GM18951 (cell line): ENCODE measurements around the gene RFK.

Experiments used
- POLR2A ChIP-seq: IDR thresholded peaks from 4 replicates; pipeline ENCODE4 v1.6.1; 2011; ENCODE audit warnings: mild to moderate bottlenecking; ENCODE audit not compliant: insufficient read length, insufficient read depth; ENCODE audit errors: extremely low read depth
- in situ Hi-C: fragments of 300-500 bp; cut with MboI; formaldehyde crosslinking; loops from one replicate; pipeline ENCODE4 v1.12.0; 2022; ENCODE audit warnings: low sequenced_read_pairs, mixed read lengths, inconsistent platforms; ENCODE audit not compliant: unreplicated experiment

Gene RFK

DNA sequence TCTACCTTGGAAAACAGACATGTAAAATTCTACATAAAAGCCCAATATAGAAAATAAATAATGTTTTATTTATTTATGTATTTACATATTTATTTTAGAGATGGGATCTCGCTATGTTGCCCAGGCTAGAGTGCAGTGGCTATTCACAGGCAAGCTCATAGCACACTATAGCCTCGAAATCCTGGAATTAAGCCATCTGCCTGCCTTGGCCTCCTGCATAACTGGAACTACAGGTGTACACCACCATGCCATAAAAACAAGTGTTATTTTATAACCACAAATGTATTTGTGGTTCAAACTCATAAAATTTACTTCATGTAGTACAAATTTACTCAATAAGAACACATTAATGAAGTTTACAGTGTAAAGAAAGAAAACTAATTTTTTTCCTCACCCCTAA lies 7.0 kb upstream of the RFK start:
- in situ Hi-C loops, result no loop called here
- no peak for TF ChIP-seq POLR2A

GRCh38 chr9:76400534-76401096 lies 6.4 kb upstream of the RFK start:
- no peak for TF ChIP-seq POLR2A
- in situ Hi-C loops, result no loop called here

- in situ Hi-C loops, result no loop called here
These were observed 5.6 kb upstream of the RFK start for GRCh38 chr9:76399856-76400255.

DNA sequence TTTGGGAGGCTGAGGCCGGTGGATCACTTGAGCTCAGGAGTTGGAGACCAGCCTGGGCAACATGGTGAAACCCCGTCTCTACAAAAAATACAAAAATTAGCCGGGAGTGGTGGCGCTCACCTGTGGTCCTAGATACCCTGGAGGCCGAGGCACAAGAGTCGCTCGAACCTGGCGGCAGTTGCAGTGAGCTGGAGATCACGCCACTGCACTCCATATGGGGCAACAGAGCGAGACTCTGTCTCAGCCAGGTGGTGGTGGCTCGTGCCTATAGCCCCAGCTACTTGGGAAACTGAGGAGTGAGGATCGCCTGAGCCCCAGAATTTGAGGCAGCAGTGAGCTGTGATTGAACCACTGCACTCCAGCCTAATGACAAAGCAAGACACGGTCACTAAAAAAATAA lies 2.4 kb upstream of the RFK start:
- TF ChIP-seq POLR2A, result no peak
- in situ Hi-C loops, result no loop called here

More at GRCh38 chr9:76399856-76400255, 5.6 kb upstream of the RFK start:
- no peak for TF ChIP-seq POLR2A

DNA sequence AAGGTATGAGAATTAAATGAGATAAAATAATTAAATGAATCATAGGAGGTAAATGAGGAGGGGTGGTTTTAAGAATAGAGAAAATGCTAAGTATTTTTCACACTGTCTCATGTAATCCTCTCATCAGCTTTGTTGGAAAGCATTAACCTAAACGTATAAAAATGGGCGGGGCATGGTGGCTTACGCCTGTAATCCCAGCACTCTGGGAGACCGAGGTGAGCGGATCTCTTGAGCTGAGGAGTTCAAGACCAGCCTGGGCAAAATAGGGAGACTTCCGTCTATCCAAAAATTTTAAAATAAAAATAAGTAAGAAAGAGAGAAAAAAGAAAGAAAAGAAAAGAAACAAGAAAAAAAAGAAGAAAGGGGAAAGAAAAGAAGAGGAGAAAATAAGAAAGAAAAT lies 1.9 kb upstream of the RFK start:
- TF ChIP-seq POLR2A, result no peak

GRCh38 chr9:76395381-76395780 lies 1.2 kb upstream of the RFK start:
- TF ChIP-seq POLR2A, result no peak
- in situ Hi-C loops, result no loop called here

More for the DNA sequence above, 1.9 kb upstream of the RFK start:
- in situ Hi-C loops, result no loop called here

- in situ Hi-C loops, result no loop called here
- TF ChIP-seq POLR2A, result no peak
These were observed 680 bp upstream of the RFK start for GRCh38 chr9:76394960-76395252.

- no peak for TF ChIP-seq POLR2A
- in situ Hi-C loops, result no loop called here
These were observed 3.6 kb downstream of the RFK start for GRCh38 chr9:76390656-76391055.

DNA sequence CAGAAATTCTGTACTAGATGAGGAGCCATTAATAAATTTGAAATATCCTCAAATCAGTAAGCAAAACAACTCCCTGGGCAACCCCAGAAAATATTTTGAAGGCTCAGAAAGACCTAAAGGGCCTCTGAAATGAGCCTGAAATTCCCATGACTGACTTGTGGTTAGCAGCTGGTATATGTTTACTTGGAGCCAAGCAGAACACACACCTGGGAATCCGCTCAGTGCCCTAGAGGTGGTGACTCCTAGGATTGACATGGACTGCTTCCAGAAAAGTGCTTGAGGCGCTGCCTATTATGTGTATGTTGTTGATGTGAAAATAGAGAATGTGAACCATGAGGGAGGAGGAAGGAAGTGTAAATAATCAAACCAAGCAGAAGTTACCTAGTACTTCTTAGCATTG lies 14.7 kb downstream of the RFK start:
- in situ Hi-C loops, result no loop called here
- no peak for TF ChIP-seq POLR2A

GRCh38 chr9:76378367-76379073 lies 15.7 kb downstream of the RFK start:
- in situ Hi-C loops, result no loop called here
- TF ChIP-seq POLR2A, result no peak

GRCh38 chr9:76377791-76378190 lies 16.4 kb downstream of the RFK start:
- no peak for TF ChIP-seq POLR2A
- in situ Hi-C loops, result no loop called here

DNA sequence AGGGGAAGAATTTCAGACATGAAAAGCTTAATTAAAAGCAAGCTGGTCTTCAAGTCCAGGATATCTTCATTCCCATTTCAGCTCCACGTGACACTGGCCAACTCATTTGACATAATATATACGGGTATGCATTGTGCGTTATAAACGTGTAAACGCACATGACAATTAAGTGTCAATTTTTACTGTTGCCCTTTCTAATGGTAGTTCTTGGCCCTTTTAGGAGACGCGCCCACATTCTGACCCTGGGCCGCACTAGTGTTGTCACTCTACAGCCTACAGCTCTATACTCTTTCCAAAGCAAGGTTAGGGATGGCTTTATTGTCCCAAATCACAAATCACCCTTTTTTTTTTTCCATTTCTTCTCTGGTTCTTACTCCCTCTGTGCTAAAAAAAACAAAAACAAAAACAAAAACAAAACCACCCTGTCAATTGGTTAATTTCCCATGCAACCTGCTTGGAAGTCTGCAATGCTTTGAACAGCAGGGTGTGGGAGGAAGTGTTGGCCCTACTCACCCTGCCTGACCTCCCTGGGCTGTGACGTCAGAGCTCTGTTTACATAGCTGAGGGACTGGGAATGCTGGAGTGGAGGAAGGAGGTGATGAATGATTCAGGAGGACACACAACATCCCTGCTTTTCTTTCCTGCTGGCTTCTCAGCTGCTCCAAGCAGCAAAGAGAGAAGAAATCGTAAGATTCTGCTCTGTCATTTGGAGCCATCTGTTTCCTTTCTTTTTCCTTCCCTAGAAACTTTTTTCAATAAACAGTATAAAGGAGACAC lies 19.3 kb downstream of the RFK start:
- TF ChIP-seq POLR2A, result no peak
- in situ Hi-C loops, result no loop called here

GRCh38 chr9:76373784-76374474 lies 20.3 kb downstream of the RFK start:
- TF ChIP-seq POLR2A, result no peak
- in situ Hi-C loops, result no loop called here

GRCh38 chr9:76373173-76373783 lies 20.9 kb downstream of the RFK start:
- in situ Hi-C loops, result no loop called here
- no peak for TF ChIP-seq POLR2A

- in situ Hi-C loops, result no loop called here
- no peak for TF ChIP-seq POLR2A
These were observed 21.9 kb downstream of the RFK start for GRCh38 chr9:76372336-76372735.
